Measurements from ENCODE around the gene TEX51.

TEX51 gene

DNA sequence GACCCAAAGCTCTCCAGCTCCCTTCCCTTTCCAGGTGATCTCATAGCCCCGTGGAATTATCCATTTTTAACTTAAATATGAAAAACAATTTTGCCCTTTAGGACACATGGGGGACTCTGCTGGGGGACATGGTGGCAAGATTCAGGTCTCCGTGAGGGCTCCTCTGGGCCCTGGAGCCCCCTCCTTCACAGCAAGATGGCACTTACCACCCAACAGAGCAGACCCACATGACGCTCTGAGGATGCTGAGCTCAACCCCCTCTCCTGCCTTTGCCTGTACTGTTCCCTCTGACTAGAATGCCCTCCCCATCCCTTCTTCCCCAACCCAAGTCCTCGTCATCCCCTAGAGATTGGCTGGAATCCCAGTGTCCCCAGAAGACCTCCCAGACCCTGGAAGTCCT is 17.2 kb downstream of the TEX51 start:
- no peak for DNase-seq (ENCODE audit: low read depth)

DNA sequence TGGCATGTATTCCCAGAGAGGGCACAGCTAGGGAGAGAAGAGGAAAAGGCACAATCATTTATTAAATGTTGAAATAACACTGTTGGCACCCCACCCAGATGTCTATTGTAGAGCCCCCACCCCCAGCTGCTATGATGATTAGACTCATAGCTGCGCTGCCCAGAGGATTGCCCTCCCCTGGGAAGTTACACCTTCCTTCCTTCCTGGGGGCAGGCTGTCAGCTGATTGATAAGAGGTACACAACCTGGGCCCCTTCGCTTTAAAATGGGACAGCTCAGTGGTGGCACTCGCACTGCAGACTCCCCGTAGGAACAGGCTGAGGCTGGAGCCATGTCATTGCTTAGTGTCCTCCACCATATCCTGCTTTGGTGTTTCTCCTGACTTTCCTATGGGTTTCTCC is 18.1 kb downstream of the TEX51 start:
- DNase-seq (ENCODE audit: low read depth) = no peak
- no peak overlapping the region for H3K4me3 ChIP-seq (ENCODE audit: low read depth, low read length)
- TF ChIP-seq, protein P1, sequence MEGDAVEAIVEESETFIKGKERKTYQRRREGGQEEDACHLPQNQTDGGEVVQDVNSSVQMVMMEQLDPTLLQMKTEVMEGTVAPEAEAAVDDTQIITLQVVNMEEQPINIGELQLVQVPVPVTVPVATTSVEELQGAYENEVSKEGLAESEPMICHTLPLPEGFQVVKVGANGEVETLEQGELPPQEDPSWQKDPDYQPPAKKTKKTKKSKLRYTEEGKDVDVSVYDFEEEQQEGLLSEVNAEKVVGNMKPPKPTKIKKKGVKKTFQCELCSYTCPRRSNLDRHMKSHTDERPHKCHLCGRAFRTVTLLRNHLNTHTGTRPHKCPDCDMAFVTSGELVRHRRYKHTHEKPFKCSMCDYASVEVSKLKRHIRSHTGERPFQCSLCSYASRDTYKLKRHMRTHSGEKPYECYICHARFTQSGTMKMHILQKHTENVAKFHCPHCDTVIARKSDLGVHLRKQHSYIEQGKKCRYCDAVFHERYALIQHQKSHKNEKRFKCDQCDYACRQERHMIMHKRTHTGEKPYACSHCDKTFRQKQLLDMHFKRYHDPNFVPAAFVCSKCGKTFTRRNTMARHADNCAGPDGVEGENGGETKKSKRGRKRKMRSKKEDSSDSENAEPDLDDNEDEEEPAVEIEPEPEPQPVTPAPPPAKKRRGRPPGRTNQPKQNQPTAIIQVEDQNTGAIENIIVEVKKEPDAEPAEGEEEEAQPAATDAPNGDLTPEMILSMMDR (IDR thresholded peaks at IDR 0.05; ENCODE audit: control insufficient read depth, extremely low read depth, insufficient read depth) = no peak

More for the DNA sequence above, 17.2 kb downstream of the TEX51 start:
- H3K4me3 ChIP-seq (ENCODE audit: low read depth, low read length) = no peak overlapping the region
- TF ChIP-seq, protein P1 (IDR thresholded peaks at IDR 0.05; ENCODE audit: control insufficient read depth, extremely low read depth, insufficient read depth) = no peak

DNA sequence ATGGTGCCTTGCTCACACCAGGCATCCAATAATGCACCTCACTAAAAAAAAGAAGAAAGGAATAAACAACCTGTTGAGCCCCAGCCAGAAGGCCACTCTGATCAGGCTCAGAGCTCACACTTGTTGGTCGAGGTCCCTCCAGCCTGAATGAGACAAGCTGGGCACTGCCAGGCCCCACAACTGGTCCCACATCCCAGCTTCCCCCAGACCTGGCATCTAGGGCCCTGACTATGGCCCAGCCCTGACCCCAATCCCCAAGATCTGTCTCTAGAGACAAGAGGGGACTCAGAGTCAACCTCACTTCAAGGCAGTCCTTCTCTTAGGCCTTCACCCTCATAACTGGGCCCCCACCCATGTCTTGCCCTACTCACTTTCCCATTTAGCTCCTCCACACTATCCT is 22.4 kb downstream of the TEX51 start:
- no peak overlapping the region for H3K4me3 ChIP-seq (ENCODE audit: low read depth, low read length)
- TF ChIP-seq, protein P1 (IDR thresholded peaks at IDR 0.05; ENCODE audit: control insufficient read depth, extremely low read depth, insufficient read depth) = no peak
- no peak for DNase-seq (ENCODE audit: low read depth)

DNA sequence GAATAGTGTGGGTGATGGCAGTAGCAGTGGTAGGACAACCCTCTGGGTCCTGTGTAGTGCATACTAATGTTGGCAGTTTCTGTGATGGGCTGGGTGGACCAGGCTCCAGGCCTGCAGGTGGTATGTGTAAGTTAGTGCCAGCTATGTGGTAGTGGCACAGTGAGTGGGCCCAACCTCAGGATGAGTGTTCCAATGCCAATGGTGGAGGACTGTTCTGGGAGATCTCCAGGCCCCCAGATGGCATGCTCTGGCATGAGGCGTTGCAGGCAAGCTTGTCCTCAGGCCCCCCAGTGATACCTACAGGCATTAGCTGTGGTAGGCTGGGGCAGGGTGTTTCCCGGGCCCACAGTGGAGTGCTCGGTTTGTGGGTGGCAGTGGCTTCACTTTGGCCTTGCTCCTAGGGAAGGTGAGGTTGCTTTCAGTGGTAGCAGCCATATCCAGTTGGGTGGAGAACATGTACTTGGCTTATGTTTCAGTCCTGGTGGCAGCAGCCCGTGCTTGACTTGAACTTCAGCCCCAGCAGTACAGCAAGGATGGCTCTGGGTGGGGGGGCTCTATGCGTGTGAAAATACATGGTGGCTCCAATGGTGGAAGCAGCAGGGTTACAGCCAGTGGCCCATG is 32.4 kb downstream of the TEX51 start:
- TF ChIP-seq, protein P1 (IDR thresholded peaks at IDR 0.05; ENCODE audit: control insufficient read depth, extremely low read depth, insufficient read depth) = no peak
- DNase-seq (ENCODE audit: low read depth) = no peak
- no peak overlapping the region for H3K4me3 ChIP-seq (ENCODE audit: low read depth, low read length)

DNA sequence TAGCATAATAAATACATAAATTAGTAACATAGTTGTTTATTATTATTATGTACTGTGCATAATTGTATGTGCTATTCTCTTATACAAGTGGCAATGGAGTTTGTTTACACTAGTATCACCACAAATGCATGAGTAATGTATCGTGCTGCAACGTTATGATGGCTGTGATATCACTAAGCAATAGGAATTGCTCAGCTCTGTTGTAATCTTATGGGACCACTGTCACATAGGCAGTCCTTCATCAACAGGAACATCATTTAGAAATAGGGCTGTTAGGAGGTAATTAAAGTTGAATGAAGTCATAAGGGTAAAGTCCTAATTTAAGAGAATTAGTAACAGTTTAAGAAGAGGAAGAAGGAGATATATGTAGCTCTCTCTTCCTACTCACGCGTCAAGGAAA is 33.8 kb downstream of the TEX51 start:
- no peak overlapping the region for H3K4me3 ChIP-seq (ENCODE audit: low read depth, low read length)
- DNase-seq (ENCODE audit: low read depth) = no peak
- TF ChIP-seq, protein P1 (IDR thresholded peaks at IDR 0.05; ENCODE audit: control insufficient read depth, extremely low read depth, insufficient read depth) = no peak

DNA sequence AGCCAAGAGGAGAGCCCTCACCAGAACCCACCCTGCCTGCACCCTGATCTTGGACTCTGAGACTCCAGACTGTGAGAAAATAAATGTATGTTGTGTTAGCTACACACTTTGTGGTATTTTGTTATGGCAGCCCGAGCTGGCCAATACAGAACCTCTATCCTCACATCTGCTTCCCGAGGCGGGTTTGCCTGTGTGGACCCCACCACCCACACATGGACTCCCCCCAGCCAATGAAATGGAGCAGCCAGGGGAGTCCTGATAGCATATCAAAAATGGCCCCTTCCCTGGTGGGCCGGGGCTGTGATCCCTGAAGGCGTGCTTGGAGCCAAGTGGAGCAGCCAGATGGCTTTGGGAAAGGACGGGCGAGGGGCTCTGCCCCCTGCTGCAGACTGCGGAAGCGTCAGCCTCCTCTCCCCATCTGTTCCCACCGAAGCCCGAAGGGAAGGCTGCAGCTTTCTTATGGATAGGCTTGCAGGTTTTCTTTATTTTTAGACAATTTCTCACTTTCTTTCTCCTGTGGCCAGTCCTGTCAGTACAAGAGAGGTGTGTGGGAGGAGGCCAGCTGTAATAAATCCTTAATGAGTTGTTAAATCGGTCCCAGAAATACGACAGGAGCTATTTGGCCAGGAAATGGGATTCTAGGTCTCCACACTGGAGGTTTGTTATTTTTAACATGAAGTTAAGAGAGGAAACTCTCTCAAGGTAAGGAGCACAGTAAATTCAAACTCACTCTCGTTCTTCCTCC is 34.4 kb downstream of the TEX51 start:
- TF ChIP-seq, protein P1 (IDR thresholded peaks at IDR 0.05; ENCODE audit: control insufficient read depth, extremely low read depth, insufficient read depth) = no peak
- DNase-seq (ENCODE audit: low read depth) = no peak
- no peak overlapping the region for H3K4me3 ChIP-seq (ENCODE audit: low read depth, low read length)

Measured in LNCaP clone FGC (cell line).